OCI-M2 (cell line): ENCODE measurements around the gene KIF1C.
"Not testable (repeated sequence)": the region's sequence is repeated elsewhere in the genome, so short reads cannot be mapped to it uniquely, and the experiment has no call there.

Experiments
- DNase-seq: peaks from one replicate; lab custom pipeline; 2025; ENCODE audit not compliant: unreplicated experiment; lab: John Stamatoyannopoulos, UW

KIF1C gene

DNA sequence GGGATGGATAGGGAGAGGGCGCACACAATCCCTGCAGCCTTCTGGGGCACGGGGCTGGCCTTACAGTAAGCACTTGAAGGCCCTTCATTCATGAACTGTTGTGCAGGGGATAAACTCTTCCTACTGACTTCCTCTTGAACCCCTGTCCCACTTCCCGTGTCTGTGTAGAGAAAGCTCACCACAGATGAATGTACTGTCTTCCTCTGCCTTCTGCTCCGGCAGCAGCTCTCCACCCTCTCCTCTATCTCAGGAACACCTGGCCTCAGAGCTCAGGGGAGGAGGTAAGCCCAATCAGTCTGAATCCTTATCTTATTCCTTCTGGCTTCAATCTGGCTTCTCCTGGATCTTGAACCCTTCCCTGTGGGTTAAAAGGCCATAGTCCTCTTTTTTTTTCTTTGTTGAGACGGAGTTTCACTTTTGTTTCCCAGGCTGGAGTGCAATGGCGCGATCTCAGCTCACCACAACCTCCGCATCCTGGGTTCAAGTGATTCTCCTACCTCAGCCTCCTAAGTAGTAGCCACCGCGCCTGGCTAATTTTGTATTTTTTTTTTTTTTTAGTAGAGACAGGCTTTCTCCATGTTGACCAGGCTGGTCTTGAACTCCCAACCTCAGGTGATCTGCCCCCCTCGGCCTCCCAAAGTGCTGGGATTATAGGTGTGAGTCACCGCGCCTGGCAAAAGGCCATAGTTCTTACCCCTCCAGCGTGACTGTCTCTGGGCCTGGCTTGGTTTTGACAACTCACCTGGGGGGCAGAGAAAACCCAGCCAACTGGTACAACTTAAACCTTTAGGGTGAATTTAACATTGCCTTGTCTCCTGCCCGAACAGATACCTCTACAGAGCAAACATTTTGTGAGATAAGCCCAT, 44.6 kb downstream of the KIF1C start:
- DNase-seq, result no peak

DNA sequence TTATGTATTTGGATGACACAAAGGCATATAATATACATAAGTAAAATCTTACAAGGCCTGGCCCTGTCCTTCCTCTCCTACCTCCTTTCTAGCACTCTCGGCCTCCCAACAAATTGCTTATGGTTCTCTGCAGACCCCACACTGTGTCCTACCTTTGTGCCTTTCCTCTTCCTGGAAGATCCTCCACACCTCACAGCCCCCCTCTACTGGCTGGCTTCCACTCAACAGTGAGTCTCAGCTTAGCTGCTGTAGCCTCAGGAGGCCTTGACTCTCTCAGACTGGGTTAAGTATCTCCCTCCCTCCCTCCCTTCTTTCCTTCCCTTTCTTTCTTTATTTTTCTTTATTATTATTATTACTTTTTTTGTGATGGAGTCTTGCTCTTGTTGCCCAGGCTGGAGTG, 45.8 kb downstream of the KIF1C start:
- no peak for DNase-seq

DNA sequence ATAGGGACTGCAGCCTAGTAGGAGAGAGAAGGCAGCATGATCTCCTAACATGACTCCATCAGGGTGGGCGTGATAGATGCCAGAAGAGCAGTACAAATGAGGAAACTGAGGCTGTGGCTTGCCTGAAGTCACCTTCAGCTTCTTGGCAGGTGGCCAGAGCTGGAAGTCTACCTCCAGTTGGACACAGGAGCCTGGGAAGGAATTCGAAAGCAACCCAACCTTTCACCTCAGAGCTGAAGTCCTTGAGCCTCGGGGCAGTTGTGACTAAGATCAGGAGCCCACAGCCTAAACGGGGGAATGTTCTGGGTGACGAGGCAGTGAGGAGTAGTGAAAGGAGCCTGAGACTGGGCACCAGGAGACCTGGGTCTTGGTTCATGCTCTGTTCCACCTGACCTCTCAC, 46.9 kb downstream of the KIF1C start:
- DNase-seq, result no peak

DNA sequence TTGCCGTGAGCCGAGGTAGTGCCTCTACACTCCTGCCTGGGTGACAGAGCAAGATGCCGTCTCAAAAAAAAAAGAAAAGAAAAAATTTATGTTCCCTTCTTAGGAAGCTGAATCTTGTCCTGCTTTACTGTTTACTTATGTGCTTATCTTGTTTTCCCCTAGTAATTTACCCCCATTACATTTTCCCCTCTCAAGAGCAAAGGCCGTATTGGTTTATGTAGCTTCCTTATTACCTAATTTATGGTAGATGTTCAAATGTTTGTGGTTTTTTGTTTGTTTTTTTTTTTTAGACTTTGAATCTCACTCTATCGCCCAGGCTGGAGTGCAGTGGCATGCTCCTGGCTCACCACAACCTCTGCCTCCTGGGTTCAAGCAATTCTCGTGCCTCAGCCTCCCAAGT, 47.7 kb downstream of the KIF1C start:
- DNase-seq, result no peak

DNA sequence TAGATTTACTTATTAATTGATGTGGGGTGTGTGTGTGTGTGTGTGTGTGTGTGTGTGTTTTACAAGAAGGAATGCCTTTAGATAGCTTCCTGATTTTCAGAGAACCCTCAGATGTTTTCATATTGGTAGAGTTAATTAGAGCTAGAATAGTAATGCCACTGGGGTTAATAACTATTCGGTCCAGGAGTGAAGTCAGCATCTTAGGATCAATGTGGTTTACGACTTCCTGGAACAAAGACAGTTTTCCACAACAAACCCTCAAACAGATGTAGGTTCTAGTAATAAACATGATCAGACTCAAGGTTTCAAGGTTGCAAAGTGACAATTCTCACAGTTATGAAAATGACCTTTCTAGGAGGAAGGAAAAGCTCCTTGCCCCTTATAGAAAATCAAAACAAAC, 49.7 kb downstream of the KIF1C start:
- DNase-seq, result no peak

DNA sequence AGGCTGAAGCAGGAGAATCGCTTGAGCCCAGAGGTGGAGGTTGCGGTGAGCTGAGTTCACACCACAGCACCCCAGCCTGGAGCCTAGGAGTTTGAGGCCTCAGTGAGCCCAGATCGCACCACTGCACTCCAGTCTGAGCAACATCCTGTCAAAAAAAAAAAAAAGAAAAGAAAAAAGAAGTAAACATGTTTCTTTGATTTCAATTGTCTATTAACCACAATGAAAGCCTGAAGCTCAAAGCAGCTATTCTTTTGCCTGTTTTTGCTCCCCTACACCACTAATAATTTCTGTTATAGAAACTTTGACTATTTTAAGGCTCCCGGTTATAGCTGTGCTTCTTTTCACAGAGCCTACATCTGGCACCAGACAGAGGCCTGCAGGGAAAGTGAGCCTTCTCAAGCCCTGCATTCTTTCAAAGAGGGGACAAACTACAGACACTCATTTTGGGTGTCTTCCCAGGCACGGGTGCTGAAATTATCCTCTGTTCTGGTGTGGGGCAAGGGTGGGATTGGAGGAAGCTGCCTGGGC, 51.6 kb downstream of the KIF1C start:
- DNase-seq, result no peak

DNA sequence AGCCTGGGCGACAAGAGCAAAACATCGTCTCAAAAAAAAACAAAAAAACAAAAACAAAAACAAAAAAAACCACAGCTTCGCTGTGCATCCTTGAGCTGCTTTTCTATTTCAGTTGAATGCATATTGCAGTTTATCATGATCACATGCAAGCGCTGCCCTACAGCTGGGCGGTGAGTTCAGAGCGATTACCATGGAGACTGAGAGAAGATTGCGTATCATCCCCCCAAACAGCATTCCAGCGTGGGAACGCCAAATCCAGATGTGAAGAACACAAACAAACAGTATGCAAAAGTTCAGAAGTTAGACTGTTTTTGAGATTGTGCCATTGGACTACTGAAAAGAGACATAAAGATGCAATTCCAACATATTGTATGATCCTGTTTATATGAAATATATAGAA, 52.5 kb downstream of the KIF1C start:
- DNase-seq, result no peak

DNA sequence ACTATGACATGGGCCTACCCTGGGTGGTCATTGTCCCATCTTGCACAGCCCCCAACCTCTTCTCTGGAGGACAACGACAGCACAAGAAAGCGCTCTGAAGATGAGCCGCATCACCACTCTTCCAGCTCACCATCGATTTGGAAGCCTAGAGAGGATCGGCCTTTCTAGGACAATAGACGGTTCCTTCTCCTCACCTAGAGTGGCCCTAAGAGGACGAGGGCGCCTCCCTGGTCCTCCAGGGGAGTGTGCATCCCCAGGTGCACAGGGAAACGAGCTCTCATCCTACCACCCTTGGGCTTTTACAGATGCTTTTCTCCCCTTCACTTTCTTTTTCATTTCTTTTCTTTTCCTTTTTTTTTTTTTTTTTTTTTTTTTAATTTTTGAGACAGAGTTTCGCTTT, 57.8 kb downstream of the KIF1C start:
- DNase-seq, result no peak

DNA sequence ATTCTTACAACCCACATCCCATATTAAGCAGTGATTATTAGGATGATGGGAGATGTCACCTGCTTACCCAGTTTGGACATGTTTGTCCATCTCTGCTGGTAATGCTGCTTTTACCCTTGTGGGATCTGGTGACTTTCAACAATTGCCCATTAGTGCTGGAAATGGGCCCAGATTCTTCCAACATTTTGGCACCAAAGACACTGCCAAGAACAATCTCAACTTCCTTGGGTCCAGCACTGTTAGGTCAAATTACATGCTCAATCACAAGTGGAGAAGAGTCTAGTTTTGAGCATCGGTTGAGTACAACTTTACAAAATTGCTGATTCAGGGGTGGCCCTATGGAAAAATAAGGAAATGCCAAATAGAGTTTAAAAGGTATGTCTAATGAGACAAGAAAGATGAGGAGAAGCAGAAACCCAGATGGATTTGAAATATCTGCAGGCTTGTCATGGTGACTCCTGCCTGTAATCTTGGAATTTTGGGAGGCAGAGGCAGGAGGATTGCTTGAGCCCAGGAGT, 67.5 kb downstream of the KIF1C start:
- no peak for DNase-seq

DNA sequence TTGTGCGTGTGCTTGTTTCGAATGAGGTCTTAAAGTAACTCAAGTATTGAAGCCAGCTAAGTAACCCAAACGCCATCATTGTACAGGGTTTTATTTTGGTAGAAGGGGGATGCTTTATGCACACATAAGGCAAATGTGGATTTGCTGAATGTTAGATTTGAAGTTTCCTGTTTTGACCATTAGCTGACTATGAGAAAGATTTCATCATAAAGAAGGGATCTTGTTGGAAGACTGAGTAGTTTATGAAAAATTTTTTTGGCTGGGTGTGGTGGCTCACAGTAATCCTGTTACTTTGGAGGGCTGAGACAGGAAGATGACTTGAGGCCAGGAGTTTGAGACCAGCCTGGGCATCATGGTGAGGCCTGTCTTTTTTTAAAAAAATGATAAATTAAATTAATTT, 70.5 kb downstream of the KIF1C start:
- DNase-seq, result no peak

DNA sequence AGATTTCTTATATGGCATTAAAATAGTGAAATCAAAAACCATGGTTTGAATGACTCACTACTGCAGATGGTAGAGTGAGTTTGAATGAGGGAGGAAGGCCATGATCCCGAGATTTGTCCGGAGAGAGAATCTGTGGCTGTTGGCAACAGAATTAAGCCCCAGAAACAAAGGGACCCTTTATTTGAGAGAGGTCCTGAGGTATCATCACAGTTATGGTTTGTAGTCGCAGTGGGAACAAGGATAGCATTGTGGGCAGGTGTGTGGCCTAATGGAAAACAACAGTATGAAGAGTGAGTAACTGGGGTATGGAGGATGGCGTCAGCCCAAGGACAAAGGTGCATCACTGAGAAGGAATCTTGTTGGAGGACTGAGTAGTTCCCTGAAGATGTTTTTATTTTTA, 72.0 kb downstream of the KIF1C start:
- no peak for DNase-seq

DNA sequence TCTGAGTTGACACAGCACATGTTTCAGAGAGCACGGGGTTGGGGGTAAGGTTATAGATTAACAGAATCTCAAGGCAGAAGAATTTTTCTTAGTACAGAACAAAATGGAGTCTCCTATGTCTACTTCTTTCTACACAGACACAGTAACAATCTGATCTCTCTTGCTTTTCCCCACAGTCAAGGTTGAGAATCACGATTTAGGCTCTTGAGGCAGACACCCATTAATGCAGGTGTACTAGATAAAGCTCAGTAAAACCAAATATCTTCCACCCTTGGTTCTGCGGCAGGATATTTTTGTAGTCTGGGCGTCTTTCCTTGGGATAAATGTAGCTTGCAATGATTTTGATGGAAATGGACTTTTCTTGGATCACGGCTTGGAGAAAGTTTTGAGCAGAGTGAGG, 77.7 kb downstream of the KIF1C start:
- DNase-seq, result not testable (repeated sequence)

DNA sequence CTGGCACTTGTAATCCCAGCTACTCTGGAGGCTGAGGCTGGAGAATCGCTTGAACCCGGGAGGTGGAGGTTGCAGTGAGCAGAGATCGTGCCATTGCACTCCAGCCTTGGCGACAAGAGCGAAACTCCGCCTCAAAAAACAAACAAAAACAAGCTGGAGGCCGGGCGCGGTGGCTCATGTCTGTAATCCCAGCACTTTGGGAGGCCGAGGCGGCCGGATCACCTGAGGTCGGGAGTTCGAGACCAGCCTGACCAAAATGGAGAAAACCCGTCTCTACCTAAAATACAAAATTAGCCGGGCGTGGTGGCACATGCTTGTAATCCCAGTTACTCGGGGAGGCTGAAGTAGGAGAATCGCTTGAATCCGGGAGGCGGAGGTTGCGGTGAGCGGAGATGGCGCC, 79.5 kb downstream of the KIF1C start:
- DNase-seq, result not testable (repeated sequence)

DNA sequence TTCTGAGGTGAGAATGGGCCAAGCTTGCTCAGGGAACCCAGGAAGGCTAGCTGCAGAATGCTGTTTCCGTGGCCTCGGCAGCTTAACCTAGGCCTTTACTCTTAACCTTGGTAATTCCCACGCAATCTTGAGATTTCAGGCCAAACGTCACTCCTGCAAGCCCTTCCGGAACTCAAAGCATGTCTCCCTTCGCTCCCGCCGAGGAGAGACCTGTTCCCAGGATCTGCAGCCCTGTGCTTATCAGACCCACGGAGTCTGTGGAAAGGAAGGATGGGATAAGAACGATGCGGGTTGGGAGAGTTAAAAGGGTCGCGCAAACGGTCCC, 80.0 kb downstream of the KIF1C start:
- DNase-seq, result no peak
